ENCODE measurements around the gene SUN5.
"Not testable (repeated sequence)": the region's sequence is repeated elsewhere in the genome, so short reads cannot be mapped to it uniquely, and the experiment has no call there.

Gene SUN5

DNA sequence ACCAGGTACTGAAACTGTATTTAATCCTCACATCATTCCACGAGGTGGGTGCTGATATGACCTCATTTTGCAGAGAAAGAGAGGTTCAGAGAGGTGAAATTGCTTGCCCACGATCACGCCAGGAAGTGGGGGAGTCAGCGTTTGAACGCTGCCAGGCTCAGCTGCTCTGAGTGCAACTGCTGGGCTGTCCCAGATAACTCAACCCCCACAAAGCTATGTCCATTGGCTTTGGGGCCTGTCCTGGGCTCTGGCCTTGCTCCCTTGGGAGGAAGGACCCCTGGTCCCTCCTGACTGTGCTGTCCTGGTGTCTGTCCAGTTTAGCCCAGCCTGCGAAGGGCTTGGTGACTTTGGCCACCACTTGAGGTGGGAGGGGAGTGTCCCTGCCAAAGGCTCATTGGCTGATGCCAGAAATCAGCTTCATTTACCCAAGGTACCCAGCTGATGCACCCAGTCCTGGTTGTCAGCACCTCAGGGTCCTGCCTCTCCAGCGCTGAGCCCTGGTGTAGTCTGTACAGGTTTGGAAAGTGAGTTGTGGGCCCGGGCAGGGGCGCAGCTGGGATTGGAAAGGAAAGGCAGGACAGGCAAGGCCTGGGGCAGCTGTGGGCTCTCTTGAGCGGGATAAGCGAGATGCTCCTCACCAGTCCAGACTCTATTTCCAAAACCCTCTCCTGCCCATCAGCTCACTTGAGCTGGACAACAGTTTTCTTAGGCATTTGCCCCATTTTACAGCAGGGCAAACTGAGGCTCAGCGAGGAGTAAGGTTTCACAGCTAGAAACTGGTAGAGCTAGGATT lies 38.5 kb downstream of the SUN5 start:
- no peak for DNase-seq (ENCODE audit: low read depth in 1 of 2, low spot score in 1 of 2)

DNA sequence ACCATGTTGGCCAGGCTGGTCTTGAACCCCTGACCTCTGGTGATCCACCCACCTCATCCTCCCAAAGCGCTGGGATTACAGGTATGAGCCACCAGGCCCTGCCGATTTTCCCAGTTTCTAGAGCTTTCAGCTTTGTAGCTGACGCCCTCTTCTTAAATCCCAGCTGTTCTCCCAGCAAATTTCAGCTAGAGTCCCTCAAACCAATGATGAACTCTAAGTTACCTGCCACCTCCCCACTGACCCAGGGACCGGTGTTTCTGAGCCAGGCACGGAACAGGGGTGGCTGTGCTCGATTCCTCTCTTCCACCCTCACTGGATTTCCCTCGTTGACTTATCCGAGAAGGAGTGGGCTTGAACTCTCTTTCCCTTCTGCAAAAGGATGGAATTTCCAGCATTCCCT lies 39.1 kb downstream of the SUN5 start:
- DNase-seq (ENCODE audit: low read depth in 1 of 2, low spot score in 1 of 2) = no peak

DNA sequence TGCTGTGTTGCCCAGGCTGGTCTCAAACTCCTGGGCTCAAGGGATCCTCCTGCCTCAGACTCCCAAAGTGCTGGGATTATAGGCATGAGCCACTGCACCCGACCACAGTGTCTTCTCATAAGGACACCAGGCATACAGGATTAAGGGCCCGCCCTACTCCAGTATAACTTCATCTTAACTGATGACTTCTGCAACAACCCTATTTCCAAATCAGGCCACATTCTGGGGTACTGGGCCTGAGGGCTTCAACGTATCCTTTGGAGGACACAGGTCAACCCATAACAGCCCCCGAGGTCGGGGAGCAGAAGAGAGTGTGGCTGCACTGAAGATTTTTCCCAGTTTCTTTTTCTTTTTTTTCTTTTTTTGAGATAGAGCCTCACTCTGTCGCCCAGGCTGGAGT lies 39.7 kb downstream of the SUN5 start:
- no peak for DNase-seq (ENCODE audit: low read depth in 1 of 2, low spot score in 1 of 2)

DNA sequence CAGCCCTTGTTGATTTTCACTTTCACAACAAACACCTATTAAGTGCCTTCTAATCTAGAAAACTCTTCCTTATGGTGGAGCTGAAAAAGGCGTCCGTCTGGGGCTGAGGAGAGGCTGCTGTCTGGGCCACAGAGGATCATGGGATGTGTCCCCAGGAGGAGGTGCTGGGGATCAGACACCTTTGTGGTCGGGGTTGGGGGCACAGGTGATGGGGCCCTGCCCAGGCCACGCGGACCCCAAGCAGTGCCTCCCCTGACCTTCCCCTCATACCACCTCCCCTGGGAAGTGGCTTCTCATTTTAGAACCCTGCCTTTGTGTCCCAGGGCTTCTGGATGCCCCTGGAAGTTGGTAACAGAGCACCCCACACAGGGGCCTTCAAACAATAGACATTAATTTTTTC lies 41.1 kb downstream of the SUN5 start:
- no peak for DNase-seq (ENCODE audit: low read depth in 1 of 2, low spot score in 1 of 2)

DNA sequence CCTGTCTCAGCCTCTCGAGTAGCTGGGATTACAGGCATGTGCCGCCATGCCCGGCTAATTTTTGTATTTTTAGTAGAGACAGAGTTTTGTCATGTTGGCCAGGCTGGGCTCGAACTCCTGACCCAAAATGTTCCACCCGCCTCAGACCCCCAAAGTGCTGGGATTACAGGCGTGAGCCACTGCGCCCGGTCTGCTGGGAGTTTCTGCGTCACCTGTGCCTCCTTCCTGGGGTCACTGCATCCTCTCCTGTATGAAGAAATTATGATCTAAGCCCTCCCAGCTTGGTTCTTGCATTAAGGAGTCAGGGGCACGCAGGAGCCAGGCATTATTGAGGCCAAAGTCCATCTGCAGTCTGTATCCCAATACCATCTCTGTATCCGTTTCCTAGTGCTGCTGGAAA lies 41.6 kb downstream of the SUN5 start:
- not testable (repeated sequence) for DNase-seq (ENCODE audit: low read depth in 1 of 2, low spot score in 1 of 2)

DNA sequence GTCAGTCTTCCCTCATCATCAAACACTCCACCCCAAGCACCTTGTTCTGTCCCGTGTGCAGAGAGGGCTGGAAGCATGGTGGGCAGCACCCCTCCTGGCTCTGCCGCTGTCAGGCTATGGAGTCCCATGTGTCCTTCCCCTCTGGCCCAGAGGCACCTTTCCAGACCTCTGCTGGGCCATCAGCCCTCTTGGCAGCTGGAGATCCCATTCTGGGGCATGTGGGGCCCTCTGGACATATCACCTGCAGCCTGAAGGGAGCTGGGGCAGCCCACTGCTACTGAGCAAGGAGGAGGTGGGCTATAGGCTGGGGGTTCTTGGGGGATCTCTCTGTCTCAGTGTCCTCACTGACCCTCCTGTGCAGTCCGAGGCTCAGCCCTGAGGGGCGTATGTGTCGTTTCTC lies 42.2 kb downstream of the SUN5 start:
- no peak for DNase-seq (ENCODE audit: low read depth in 1 of 2, low spot score in 1 of 2)

DNA sequence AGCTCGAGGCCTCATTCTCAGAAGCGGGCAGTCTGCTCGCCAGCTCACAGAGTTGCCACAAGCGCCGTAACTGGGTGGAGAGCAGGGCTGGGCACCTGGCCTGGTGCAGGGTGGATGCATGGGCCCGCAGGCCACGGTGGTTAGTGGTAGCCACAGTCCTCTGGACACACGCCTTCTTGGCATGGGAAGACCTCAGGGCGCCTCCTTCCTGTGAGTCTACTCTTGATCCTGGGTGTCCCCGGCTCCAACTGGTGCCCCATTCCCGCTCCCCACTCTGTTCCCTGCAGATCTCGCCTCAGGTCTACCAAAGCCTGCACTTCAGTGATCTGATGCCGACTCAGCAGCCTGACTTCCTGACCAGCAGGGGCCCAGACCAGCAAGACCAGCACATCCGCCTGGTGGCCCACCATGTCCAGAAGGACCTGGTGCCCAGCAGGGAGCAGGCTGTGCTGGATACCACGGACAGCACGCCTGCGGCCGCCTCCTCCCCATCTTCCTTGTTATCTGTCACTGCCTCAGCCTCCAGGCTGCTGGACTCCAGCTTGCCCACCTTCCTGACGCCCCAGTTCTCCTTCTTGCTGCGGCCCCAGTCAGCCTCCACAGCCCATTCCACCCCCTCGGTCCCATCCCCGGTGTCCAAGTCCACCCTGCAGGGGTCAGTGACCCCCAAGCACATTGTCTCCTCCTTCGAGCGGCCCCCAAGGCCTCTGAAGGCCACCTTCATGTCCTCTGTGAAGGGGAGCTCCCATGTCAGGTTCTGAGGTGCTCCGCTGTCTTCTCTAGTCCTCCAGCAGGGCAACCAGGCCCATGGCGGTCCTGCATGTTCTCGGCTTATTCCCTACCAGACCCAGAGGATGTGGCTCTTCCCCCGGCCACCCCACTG lies 43.1 kb downstream of the SUN5 start:
- no peak for DNase-seq (ENCODE audit: low read depth in 1 of 2, low spot score in 1 of 2)

DNA sequence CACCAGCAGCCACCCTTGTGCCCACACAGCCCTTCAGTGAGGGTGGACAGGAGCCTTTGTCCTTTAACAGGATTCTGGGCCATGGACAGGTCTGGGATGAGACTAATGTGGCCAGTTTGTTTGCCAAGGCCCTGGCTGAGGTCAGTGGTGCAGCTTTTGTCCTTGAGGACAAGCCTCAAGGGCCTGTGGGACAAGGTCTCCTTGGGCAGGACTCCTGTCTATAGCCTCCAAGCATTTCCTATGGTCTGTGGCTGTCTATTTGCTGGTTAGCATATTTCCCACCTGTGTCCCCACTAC lies 44.1 kb downstream of the SUN5 start:
- DNase-seq (ENCODE audit: low read depth in 1 of 2, low spot score in 1 of 2) = no peak

DNA sequence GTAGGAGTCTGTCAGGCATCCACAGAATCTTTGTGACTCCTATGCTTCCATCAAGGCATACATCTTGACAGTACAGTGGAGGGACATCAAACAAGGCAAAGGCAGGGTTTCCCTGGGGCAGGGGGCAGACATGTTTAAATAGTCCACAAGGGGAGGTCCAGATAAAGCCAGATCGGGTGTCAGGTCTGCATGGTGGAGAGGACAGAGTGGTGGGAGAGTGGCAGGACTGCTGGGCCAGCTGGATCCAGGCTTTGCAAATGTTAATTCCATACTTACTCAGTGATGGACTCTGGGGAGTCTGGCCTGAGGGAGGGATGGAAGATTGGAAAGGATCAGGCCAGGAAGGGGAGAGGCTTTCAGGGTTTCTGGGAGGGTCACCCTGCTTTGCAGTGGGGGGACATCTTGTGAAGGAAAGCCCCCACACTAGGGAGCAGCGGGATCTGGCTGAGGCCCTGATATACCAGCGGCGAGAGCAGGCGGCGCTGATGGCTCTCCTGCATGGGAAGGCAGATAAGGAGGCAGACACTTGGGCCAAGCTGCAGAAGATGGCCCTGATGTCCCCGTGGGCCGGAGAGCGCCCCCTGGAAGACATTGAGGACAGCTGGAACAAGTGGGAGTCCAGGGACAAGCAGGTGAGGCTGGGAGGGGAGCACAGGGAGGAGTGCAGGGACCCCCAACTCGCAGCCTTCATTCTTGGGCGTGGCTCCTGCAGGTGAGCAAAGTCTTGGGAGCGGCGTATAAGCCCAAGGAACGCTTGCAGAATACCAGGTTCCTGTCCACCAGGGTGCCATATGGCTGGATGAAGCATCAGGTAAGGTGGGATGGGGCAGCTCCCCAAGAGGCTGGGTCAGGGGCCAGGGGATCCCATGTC lies 44.6 kb downstream of the SUN5 start:
- no peak for DNase-seq (ENCODE audit: low read depth in 1 of 2, low spot score in 1 of 2)

DNA sequence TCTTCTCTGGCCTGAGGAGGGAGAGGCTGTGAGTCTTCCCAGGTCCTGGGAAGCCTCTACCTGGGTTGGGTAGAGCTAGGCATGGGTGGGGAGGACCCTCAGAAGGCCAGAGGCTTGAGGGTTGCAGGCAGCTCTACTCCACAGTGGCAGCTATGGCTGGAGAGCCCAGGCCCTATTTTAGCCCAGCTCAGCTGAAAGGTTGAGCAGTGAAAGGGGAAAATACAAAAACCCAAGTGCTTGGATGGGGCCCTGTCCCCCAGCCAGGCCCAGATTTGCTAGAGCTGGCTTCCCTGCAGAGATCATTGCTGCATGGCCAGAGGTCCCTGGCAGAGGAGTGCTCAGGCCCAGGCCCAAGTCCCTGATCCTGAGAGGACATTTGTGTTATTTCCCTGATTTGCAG lies 45.7 kb downstream of the SUN5 start:
- DNase-seq (ENCODE audit: low read depth in 1 of 2, low spot score in 1 of 2) = no peak

DNA sequence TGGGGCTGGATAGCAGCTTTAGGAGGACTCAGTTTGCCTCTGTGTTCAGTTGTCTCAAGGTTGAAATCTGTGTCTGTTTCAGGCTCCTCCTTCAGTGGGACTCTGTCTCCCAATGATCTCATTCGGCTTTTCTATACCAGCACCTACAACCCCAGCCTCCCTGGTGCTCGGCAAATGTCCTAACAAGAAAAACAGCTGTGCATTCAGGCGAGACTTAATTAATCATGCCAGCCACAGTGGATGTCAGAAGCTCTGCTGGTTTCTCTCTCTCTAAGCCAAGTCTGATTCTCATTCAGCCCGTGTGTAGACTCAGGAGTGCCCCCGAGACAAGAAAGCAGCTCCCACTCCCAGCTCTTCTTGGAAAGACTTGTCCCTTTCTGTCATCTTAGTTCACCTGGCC lies 46.8 kb downstream of the SUN5 start:
- no peak for DNase-seq (ENCODE audit: low read depth in 1 of 2, low spot score in 1 of 2)

DNA sequence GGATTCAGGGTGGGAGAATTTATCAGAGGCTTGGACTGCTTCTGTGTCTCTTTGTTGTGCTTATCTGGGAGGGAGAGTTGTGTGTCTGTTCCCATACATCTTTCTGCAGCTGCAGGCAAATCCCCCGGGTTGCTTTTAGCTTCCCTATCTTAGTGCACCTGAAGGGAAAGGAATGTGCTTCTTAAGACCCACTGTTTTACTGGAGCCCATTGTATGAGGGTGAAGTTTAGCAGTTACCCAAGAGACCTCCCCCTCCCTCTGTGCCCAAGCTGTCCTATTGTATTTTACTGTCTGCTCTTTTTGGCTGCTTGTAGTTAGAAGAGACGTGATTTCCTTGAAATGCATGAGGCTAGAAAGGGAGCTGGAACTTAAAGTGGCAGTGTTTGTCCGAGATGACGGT lies 53.7 kb downstream of the SUN5 start:
- DNase-seq (ENCODE audit: low read depth in 1 of 2, low spot score in 1 of 2) = not testable (repeated sequence)

DNA sequence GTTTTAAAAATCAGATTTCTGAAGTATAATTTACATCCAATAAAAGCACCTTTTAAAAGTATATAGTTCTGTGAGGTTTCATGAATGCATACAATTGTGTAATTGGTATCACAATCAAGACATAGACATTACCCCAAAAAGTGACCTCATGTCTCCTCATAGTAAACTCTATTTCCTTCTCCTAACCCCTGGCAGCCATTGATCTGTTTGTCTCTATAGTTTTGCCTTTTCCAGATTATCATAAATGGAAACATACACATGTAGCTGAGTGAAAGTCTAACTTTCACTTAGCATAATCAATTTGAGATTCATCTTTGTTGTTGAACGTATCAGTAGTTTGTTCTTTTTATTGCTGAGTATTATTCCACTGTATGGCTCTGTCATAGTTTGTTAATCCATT lies 57.6 kb downstream of the SUN5 start:
- DNase-seq (ENCODE audit: low read depth in 1 of 2, low spot score in 1 of 2) = no peak

DNA sequence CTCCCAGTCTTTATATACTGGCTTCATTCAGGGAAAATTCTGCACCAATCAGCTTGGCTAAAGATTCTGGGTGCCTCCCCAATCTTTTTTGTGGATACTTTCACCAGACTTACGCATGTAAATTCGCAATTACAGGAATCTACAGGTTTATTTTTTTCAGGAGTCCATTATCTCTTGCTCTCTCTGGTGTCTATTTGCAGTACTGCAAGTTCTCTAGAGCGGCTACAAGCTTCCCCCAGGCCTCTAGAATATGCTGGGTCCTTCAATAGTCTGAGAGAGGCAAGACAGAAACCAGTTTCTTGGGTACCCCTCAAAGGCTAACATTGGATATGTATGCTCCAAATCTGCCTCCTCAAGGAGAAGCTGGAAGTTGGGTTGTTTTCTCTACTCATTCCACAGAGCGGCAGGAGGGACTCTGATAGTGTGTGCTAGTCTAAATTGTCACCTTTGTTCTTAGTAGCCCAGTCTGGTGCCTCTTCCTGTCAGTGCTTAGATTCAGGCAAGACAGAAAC lies 58.5 kb downstream of the SUN5 start:
- no peak for DNase-seq (ENCODE audit: low read depth in 1 of 2, low spot score in 1 of 2)

DNA sequence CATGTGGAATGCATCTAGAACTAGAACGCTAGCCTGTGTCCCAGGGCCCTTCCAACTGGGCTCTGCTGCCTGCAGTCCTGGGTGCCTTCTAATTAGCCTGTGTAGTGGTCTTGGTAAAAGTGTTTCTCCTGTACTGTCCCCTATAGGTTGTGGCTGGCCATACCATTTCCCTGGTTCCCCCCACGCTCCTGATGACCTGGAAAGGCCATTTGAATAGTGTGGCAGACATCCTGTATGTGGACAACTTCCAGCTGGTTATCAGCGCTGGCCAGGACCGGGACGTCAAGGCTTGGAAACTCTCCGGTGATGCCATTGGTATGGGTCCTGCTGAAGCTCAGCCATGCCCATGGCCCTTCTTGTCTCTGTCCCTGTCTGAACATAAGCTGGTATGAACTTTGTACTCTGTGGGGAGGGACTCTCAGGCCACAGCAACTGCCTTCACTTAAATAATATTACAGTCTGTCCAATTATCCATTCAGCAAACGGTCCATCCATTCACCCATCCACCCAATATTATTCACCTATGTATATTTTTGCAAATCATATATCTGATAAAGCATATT lies 60.7 kb downstream of the SUN5 start:
- no peak for DNase-seq (ENCODE audit: low read depth in 1 of 2, low spot score in 1 of 2)

DNA sequence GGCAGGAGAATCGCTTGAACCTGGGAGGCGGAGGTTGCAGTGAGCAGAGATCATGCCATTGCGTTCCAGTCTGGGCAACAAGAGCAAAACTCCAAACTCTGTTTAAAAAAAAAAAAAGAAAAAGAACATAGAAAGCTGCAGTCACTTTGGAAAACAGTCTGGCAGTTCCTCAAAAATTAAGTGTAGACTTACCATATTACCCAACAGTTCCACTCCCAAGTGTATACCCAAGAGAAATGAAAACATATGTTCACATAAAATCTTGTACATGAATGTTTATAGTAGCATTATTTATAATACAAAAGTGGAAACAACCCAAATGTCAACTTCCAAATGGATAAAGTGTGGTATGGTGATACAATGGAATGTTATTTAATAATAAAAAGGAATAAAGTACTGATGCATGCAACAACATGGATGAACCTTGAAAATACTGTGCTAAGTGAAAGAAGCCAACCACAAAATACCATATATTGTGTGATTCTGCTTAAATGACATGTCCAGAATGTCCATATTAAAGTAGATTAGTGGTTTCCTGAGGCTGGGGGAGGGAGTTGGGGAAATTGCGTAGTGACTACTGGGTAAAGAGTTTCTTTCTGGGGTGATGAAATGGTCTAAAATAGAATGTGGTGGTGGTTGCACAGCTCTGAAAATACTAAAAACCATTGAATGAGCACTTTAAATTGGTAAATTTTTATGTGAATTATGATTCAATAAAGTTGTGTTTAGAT lies 62.9 kb downstream of the SUN5 start:
- no peak for DNase-seq (ENCODE audit: low read depth in 1 of 2, low spot score in 1 of 2)

DNA sequence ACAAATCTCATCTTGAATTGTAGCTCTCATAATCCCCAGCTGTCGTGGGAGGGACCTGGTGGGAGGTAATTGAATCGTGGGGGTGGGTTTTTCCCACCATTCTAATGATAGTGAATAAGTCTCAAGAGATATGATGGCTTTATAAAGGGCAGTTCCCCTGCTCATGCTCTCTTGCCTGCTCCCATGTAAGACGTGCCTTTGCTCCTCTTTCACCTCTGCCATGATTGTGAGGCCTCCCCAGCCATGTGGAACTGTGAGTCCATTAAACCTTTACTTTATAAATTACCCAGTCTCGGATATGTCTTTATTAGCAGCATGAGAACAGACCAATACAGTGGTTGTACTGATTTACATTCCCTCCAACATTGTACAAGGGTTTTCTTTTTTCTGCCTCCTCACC lies 69.7 kb downstream of the SUN5 start:
- DNase-seq (ENCODE audit: low read depth in 1 of 2, low spot score in 1 of 2) = no peak
